PC-9 (cell line): Measurements from ENCODE around the gene CEACAM1.

Experiments
- EZH2 ChIP-seq: fragments of 200-600 bp; sonication (generic); IDR thresholded peaks from 2 replicates; pipeline ENCODE4 v1.8.0; 2017; ENCODE audit warnings: antibody characterized with exemption, low read depth
- TF ChIP-seq, protein P1 (sequence below): fragments of 200-600 bp; sonication (generic); conservative IDR thresholded peaks from 2 replicates; pipeline ENCODE4 v1.6.1; 2017; ENCODE audit warnings: mixed run types, antibody characterized with exemption, mild to moderate bottlenecking, moderate library complexity

- TF ChIP-seq, protein P1, sequence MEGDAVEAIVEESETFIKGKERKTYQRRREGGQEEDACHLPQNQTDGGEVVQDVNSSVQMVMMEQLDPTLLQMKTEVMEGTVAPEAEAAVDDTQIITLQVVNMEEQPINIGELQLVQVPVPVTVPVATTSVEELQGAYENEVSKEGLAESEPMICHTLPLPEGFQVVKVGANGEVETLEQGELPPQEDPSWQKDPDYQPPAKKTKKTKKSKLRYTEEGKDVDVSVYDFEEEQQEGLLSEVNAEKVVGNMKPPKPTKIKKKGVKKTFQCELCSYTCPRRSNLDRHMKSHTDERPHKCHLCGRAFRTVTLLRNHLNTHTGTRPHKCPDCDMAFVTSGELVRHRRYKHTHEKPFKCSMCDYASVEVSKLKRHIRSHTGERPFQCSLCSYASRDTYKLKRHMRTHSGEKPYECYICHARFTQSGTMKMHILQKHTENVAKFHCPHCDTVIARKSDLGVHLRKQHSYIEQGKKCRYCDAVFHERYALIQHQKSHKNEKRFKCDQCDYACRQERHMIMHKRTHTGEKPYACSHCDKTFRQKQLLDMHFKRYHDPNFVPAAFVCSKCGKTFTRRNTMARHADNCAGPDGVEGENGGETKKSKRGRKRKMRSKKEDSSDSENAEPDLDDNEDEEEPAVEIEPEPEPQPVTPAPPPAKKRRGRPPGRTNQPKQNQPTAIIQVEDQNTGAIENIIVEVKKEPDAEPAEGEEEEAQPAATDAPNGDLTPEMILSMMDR = no peak
- no peak for TF ChIP-seq EZH2
Measured at GRCh38 chr19:42459926-42460325, 68.4 kb downstream of the CEACAM1 start.
